RPMI8226 (cell line): ENCODE results near the gene TMEM11.
"Not testable (repeated sequence)": the region's sequence is repeated elsewhere in the genome, so short reads cannot be mapped to it uniquely, and the experiment has no call there.

Experiments
- DNase-seq: peaks from one replicate; pipeline ENCODE4 v3.0.0-alpha.2; 2015

TMEM11 gene

DNA sequence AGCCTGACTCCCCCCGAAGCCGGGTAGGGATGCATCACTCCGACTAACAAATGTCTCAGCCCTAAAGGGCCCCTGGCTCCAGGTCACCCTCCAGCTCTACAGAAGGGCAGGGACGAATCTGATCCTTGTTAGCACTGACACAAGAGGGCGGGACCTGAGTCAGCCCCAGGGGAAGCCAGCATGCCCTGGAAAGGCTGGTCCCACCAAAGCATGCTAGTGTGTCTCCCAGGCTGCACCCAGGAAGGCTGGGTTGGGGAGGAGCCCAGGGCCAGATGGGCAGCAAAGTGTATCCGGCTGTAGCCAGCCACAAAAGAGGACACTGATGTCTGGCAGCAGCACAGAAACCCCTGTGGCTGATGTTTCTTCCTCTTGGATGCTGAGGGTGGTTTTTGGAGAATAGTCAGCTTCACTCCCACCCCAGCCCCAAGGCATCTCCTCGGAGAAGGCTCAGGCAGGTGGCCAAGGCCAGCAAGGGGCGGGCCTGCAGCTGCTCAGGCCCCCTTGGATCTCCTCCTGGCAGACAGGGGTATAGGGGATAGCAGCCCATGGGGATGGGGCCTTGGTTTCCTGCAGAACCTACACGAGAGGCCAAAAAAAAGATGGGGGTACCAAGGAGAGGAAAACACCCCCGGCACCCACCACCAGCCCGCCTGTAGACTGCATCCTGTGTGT, 28.2 kb upstream of the TMEM11 start:
- DNase-seq: no peak

GRCh38 chr17:21241564-21241963, 27.6 kb upstream of the TMEM11 start:
- no peak for DNase-seq

- DNase-seq: no peak
Observed at GRCh38 chr17:21240369-21241055, 26.6 kb upstream of the TMEM11 start.

GRCh38 chr17:21239680-21240368, 25.9 kb upstream of the TMEM11 start:
- DNase-seq: peak; percentile 34

- DNase-seq: no peak
Observed at GRCh38 chr17:21235921-21236320, 22.0 kb upstream of the TMEM11 start.

DNA sequence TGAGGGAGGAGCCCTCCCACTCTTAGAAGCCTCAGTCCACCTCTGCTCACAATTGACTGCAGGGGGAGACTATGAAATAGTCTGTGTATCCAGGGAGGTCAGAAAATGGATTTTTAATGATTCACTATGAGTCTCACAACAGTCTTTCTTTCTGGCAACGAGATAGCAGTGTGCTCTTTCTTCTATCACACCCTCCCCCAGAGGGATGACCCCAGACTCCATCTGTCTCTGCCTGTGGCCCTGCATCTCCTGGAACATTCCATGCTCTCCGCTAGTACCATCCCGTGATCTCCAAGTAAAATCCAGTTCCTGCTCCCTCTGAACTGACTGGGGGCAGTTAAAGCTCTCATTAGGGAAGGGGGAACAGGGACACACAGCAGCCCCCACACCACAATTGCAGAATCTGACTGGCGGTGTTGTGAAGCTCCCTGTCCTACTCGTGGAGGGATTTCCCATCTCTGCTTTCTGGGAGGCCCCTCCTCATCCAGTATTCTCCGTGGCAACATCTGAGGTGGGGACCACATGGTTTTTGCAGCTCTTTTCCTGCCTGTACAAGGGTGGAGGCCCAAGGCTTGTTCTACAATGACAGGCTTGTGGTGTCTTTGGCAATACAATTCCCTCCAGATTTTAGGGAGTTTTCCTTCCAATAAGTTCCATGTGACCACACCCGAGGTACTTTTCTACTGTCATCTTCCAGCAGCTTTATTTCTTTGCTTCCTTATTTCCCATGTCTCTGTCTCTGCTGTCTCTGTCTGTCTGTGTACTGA, 19.8 kb upstream of the TMEM11 start:
- DNase-seq: no peak

- no peak for DNase-seq
Observed at GRCh38 chr17:21232033-21232749, 18.2 kb upstream of the TMEM11 start.

DNA sequence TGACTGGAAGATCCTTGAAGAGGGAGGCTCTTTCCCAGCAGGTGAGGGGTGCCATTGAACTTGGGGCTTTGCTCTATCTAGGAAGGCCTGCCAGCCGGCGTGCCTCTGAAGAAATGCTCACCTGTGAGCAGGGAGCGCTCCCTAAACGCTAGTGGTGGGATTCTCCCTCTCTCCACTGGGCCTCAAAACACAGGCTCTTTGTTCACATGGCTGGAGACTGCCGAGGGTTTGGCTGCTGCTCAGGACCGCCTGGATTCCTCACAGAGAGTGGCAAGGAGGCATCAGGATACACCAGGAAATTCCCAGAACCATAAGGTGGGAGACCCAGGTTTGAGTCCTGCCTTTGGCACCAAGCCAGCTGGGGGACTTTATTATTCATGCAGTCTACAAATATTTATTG, 17.6 kb upstream of the TMEM11 start:
- no peak for DNase-seq

DNA sequence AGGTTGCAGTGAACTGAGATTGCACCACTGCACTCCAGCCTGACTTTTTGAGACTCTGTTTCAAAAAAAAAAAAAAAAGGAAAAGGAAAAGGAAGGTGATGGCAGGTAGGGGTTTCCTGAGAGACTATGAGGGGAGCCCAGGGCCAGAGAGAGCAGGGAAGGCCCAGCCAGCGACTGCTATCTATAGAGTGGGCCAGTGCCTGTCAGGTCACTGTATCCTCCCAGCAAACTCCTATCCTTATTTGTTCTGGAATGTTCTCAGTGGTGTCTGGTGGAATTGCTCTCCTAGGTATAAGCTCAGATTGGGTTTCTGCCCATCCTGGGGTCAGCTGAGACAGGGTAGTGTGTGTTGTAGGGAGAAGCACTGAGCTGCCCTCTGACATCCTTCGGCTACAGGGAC, 14.9 kb upstream of the TMEM11 start:
- DNase-seq: no peak

- no peak for DNase-seq
Observed at GRCh38 chr17:21228111-21228510, 14.2 kb upstream of the TMEM11 start.

DNA sequence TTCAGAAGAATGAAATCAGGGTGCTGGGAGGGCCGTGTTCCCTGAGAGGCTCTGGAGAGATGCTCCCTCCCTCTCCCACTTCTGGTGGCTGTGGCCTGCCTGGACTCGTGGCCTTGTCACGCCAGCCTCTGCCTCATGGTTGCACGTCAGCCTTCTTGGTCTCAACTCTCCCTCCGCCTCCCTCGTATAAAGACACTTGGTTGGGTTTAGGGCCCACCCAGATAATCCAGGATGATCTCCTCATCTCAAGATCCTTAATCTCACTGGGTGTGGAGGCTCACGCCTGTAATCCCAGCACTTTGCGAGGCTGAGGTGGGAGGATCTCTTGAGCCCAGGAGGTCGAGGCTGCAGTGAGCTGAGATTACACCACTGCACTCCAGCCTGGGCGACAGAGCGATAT, 13.3 kb upstream of the TMEM11 start:
- not testable (repeated sequence) for DNase-seq

DNA sequence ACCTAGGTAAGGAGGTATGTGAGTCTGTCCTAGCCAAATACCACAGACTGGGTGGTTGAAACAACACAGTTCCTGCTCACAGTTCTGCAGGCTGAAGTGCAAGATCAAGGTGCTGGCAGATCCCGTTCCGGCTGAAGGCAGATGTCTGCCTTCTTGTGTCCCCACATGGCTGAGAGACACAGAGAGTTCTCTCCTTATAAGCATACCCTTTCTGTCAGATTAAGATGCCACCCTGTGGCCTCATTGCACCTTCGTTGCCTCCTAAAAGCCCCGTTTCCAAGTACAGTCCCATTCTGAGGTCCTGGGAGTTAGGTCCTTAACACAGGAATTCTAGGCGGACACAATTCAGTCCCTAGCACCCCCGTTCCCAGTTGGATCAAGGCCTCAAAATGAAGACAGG, 9.1 kb upstream of the TMEM11 start:
- no peak for DNase-seq

DNA sequence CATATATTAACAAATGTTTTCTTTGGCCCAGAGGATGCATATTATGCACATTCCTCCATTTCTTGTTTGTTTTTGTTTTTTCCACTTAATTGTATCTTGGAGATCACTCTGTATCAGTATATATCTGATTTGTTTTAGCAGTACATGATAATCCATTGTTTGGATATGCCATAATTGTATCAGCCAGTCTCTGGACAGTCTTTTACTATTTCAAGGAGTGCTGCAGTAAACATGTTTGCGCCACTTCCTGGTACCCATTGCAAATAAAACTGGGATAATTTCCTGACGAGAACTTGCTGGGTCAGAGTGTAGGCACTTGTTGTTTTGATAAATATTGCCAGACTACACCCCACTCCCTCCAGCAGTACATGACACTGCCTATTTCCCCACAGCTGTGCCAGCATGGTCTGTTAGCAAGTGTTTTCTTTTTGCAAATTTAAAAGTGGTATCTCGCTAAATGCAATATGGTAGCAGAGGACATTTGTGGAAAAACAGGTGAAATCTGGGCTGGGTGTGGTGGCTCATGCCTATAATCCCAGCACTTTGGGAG, 4.9 kb upstream of the TMEM11 start:
- DNase-seq: no peak

- DNase-seq: no peak
Observed at GRCh38 chr17:21218101-21218500, 4.1 kb upstream of the TMEM11 start.

GRCh38 chr17:21217346-21217745, 3.4 kb upstream of the TMEM11 start:
- no peak for DNase-seq

- DNase-seq: no peak
Observed at GRCh38 chr17:21215935-21216334, 2.0 kb upstream of the TMEM11 start.

GRCh38 chr17:21214777-21215541, 998 bp upstream of the TMEM11 start:
- DNase-seq: no peak

DNA sequence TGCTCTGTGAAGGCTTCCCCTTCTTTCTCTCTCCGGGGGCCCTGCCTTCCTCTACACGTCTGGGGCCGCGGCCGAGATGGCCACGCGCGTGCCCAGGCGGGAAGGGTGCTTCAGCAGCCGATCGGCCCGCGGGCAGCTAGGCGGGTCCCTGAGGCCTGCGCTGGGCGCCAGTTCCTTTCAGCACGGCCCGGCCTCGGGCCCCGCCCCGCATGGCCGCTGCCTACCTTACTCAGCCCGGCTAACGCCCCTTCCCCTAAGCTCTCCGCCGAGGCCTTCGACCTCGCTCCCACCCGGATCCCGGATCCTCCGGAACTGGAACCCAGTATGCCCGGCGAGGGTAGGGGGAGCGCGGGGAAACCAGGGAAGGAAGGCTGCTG, 335 bp downstream of the TMEM11 start:
- DNase-seq: peak; percentile 19

GRCh38 chr17:21212826-21213637, 929 bp downstream of the TMEM11 start:
- peak; percentile 5 for DNase-seq

DNA sequence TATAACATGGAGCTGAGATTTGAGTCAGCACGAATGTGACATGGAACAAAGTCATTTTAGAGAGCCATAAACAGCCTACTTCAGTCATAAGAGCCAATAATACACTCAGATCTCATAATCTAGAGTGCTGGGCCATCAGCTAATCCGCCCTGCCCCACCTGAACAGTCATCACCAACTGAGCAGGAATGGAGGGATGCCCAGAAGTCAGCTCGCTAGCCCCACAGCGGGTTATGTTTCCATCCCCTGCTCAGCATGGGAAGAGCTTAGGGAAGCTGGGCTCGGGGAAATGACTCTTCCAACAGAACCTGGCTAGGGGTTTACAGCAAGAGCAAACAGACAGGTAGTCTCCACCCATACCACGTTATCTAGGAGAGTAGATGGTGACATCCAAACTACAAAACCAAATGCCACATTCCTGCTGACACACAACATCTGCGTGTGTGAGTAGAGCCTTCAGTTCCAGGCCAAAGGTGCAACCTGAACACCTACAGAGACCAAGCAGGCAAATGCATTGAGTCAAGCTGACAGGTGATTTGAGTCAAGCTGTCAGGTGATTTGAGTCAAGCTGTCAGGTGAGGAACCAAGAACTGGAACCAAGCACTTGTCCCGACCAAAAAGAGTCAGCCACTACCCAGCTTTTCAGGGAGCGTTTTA, 2.0 kb downstream of the TMEM11 start:
- DNase-seq: no peak
